ENCODE results near the gene UBASH3A.

GRCh38 chr21:42362198-42362597 lies 41.5 kb upstream of the UBASH3A start:
- TF ChIP-seq CTCF (IDR thresholded peaks at IDR 0.05) (no peak), POLR2A (IDR thresholded peaks at IDR 0.05) (no peak)

All from Peyer's patch (tissue), 4 donors.